Osteoblast (primary cell): ENCODE results near the gene ADAMTS13. TPM values are rescaled to one million over a fixed set of nuclear protein-coding genes. Genes with fewer than 3 reads are reported as not detected.

Experiments used
- DNase-seq: peaks from one replicate; pipeline ENCODE4 v3.0.0; 2011; ENCODE audit warnings: low spot score, mixed read lengths; ENCODE audit not compliant: insufficient read length; ENCODE audit errors: missing footprints
- H2AFZ ChIP-seq: 2 replicates; pipeline ENCODE4 v1.6.0; 2011; ENCODE audit warnings: mild to moderate bottlenecking, low read length
- H3K27ac ChIP-seq: 2 replicates; pipeline ENCODE4 v1.5.1; 2011; ENCODE audit warnings: mild to moderate bottlenecking, low read depth, low read length, moderate library complexity
- H3K27me3 ChIP-seq: 2 replicates; pipeline ENCODE4 v1.6.0; 2012; ENCODE audit warnings: mild to moderate bottlenecking, control low read depth, inconsistent platforms, low read length, moderate library complexity; ENCODE audit not compliant: insufficient read depth
- H3K36me3 ChIP-seq: 2 replicates; pipeline ENCODE4 v1.5.1; 2011; ENCODE audit warnings: mild to moderate bottlenecking, low read length, control low read depth, moderate library complexity; ENCODE audit not compliant: insufficient read depth
- H3K4me1 ChIP-seq: 2 replicates; pipeline ENCODE4 v1.5.1; 2011; ENCODE audit warnings: mild to moderate bottlenecking, low read length, control low read depth, moderate library complexity; ENCODE audit not compliant: insufficient read depth
- H3K4me2 ChIP-seq: 2 replicates; pipeline ENCODE4 v1.6.0; 2011; ENCODE audit warnings: mild to moderate bottlenecking, low read length; ENCODE audit not compliant: insufficient read depth
- H3K4me3 ChIP-seq: fragments of 200-600 bp; sonication (generic); 3 replicates; pipeline ENCODE4 v1.5.1; 2012; ENCODE audit warnings: mild to moderate bottlenecking, low read length, inconsistent platforms; ENCODE audit not compliant: insufficient read depth
- H3K79me2 ChIP-seq: 2 replicates; pipeline ENCODE4 v1.6.0; 2012; ENCODE audit warnings: mild to moderate bottlenecking, low read length, control low read depth, inconsistent platforms; ENCODE audit not compliant: insufficient read depth
- H3K9me3 ChIP-seq: 2 replicates; pipeline ENCODE4 v1.5.1; 2011; ENCODE audit warnings: low read depth, low read length, control low read depth
- H4K20me1 ChIP-seq: 2 replicates; pipeline ENCODE4 v1.6.0; 2012; ENCODE audit warnings: mild to moderate bottlenecking, low read length, control low read depth; ENCODE audit not compliant: insufficient read depth
- total RNA-seq: library from RNA; depleted of rRNA; stranded (reverse); fragments of >200 nt; gene quantifications from 2 replicates; pipeline ENCODE4 v1.2.3, GENCODE V29; 2012
- TF ChIP-seq, protein P1 (sequence below): IDR thresholded peaks from 2 replicates; pipeline ENCODE4 v1.5.1; 2011; ENCODE audit warnings: mild to moderate bottlenecking, low read depth, low read length, moderate library complexity; ENCODE audit errors: extremely low read depth

The ADAMTS13 gene
- total RNA-seq, 1 donor = 1.4 TPM

DNA sequence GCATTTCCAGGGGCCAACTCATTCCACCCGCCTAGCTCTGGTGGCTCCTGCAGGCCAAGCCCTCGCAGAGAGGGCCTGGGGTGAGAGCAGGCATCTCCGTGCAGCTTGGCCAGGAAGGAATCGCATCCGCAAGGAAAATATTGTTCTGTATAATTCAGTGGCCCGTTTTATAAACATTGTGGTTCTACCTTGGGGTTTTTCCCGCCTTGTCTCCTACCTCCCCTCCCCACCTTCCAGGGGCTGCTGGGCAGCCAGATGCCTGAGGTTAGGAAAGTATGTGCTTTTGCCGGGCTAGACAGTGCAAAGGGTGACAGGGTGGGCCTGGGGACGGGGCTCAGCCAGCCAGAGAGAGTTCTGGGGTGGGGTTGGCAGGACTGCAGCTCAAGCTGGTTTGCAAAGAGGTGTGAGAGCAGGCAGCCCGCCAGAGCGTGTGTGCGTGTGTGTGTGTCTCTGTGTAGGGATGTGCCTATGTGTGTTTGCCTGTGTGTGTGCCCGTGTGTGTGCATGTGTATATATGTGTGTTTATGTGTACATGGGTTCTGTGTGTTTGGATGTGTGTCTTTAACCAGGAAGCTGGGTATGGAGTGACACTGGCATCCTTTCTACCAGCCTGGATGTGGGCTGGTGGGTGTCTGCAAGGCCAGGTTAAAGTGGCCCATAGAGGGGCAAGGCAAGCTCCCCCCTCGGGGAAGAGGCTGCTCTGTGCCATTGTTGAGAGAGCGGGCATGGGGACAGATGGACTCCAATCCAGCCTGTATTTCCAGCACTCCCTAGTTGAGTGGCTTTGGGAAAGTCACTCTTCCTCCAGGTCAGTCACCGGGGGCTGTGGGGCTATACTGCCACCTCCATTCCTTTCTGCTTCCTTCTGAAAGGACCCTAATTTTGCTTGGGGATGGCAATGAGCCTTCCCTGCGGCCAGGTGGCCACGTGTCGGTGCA is 67.4 kb downstream of the ADAMTS13 start:
- no peak overlapping the region for H3K4me2 ChIP-seq
- no peaks in the 10 kb centered on the region for H3K27me3 ChIP-seq
- H3K27ac ChIP-seq = no peak overlapping the region
- H3K4me3 ChIP-seq = no peak overlapping the region
- H3K79me2 ChIP-seq = no peaks in the 10 kb centered on the region
- TF ChIP-seq, protein P1, sequence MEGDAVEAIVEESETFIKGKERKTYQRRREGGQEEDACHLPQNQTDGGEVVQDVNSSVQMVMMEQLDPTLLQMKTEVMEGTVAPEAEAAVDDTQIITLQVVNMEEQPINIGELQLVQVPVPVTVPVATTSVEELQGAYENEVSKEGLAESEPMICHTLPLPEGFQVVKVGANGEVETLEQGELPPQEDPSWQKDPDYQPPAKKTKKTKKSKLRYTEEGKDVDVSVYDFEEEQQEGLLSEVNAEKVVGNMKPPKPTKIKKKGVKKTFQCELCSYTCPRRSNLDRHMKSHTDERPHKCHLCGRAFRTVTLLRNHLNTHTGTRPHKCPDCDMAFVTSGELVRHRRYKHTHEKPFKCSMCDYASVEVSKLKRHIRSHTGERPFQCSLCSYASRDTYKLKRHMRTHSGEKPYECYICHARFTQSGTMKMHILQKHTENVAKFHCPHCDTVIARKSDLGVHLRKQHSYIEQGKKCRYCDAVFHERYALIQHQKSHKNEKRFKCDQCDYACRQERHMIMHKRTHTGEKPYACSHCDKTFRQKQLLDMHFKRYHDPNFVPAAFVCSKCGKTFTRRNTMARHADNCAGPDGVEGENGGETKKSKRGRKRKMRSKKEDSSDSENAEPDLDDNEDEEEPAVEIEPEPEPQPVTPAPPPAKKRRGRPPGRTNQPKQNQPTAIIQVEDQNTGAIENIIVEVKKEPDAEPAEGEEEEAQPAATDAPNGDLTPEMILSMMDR = no peak
- H2AFZ ChIP-seq = no peak overlapping the region
- H4K20me1 ChIP-seq = no peaks in the 10 kb centered on the region
- H3K4me1 ChIP-seq = peaks cover 12% of the 10 kb centered on the region
- DNase-seq = peak; percentile 50
- no peaks in the 10 kb centered on the region for H3K9me3 ChIP-seq
- no peaks in the 10 kb centered on the region for H3K36me3 ChIP-seq

DNA sequence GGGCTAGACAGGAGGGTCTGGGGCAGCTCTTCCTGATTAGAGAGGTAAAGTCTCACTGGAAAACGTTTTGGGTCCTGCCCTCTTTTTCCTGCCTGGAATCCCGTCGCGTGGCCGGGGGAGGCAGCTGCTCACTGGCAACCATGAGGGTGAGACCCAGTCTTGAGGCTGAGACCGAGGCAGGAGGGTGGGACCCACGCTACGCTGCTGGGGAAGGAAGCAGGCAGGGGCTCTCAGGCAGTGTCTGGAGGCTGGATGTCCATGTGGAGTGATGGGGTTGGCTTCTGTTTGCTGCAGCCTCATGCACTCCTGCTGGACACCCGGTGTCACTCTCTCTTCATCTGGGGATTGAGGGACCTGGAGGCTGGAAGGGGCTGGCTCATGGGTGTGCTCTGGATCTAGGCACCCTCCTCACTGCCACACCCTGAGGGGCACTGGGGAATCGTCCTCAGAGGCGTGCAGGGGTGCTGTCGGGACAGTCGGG is 68.1 kb downstream of the ADAMTS13 start:
- no peak overlapping the region for H2AFZ ChIP-seq
- no peaks in the 10 kb centered on the region for H3K27me3 ChIP-seq
- DNase-seq = peak; percentile 90
- no peaks in the 10 kb centered on the region for H3K9me3 ChIP-seq
- TF ChIP-seq, protein P1 = no peak
- peaks cover 12% of the 10 kb centered on the region for H3K4me1 ChIP-seq
- no peaks in the 10 kb centered on the region for H4K20me1 ChIP-seq
- H3K79me2 ChIP-seq = no peaks in the 10 kb centered on the region
- no peak overlapping the region for H3K27ac ChIP-seq
- no peaks in the 10 kb centered on the region for H3K36me3 ChIP-seq
- H3K4me2 ChIP-seq = no peak overlapping the region
- no peak overlapping the region for H3K4me3 ChIP-seq

DNA sequence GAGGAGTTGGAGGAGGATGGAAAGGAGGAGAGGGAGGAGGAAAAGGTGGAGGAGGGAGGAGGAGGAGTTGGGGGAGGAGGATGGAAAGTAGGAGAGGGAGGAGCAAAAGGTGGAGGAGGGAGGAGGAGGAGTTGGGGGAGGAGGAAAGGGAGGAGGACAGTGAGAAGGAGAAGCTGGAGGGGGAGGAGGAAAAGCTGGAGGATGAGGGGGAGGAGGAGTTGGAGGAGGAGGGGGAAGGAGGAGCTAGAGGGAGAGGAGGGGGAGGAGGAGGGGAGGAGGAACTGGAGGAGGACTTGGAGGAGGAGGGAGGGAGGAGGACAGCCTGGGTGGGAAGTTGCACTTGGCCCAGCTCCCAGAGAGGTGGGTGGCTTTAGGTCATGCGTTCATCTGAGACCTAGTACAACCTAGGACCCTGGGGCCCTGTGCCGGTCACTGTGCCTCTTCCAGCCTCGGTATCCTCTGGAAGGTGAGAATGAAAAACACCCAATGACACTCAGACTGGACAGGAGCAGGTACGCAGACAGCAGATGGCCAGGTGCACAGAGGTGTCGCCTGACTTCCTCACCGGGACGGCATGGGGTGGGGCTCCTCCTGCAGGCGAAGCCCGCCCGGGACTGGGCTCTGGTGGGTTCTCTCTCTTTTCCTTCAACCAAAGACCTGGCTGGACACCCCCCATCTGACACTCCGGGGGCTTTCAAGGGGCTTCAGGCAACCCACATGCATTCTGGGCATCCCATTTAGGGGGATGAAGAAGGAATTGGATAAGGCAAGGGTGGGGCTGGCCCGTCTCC is 68.9 kb downstream of the ADAMTS13 start:
- Histone ChIP-seq H3K4me2 (no peak overlapping the region), H2AFZ (no peak overlapping the region), H4K20me1 (no peaks in the 10 kb centered on the region), H3K4me1 (peaks cover 12% of the 10 kb centered on the region), H3K27ac (no peak overlapping the region), H3K4me3 (no peak overlapping the region), H3K27me3 (no peaks in the 10 kb centered on the region), H3K36me3 (no peaks in the 10 kb centered on the region), H3K9me3 (no peaks in the 10 kb centered on the region), H3K79me2 (no peaks in the 10 kb centered on the region)
- TF ChIP-seq, protein P1 = no peak
- DNase-seq = peak; percentile 50

DNA sequence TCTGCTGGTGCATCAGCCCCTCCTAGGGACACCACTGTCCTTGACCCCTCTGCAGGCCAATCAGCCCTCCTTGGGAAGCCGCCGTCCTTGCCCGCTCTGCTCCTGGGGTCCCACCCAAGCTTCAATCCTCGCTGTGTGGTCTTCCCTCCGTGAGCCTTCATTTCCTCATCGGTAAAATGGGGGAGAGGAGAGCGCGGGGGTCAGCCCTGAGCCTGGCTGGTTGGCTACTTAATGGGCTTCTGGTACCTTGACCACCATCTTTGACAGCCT is 69.4 kb downstream of the ADAMTS13 start:
- Histone ChIP-seq H3K79me2 (no peaks in the 10 kb centered on the region), H3K36me3 (no peaks in the 10 kb centered on the region), H3K27ac (no peak overlapping the region), H3K4me3 (no peak overlapping the region), H3K4me1 (peaks cover 12% of the 10 kb centered on the region), H3K27me3 (no peaks in the 10 kb centered on the region), H3K4me2 (no peak overlapping the region), H3K9me3 (no peaks in the 10 kb centered on the region), H2AFZ (no peak overlapping the region), H4K20me1 (no peaks in the 10 kb centered on the region)
- DNase-seq = peak; percentile 71
- TF ChIP-seq, protein P1 = no peak
